22Rv1 (cell line): ENCODE data around the gene FUT6.

ENCODE experiments used
- ZFX ChIP-seq: fragments of 450-650 bp; IDR thresholded peaks from 2 replicates; pipeline ENCODE4 v1.6.1; 2017; ENCODE audit warnings: antibody characterized with exemption, borderline replicate concordance
- TF ChIP-seq, protein P1 (sequence below): fragments of 450-650 bp; IDR thresholded peaks from 2 replicates; pipeline ENCODE4 v1.5.1; 2017; ENCODE audit warnings: mild to moderate bottlenecking

DNA sequence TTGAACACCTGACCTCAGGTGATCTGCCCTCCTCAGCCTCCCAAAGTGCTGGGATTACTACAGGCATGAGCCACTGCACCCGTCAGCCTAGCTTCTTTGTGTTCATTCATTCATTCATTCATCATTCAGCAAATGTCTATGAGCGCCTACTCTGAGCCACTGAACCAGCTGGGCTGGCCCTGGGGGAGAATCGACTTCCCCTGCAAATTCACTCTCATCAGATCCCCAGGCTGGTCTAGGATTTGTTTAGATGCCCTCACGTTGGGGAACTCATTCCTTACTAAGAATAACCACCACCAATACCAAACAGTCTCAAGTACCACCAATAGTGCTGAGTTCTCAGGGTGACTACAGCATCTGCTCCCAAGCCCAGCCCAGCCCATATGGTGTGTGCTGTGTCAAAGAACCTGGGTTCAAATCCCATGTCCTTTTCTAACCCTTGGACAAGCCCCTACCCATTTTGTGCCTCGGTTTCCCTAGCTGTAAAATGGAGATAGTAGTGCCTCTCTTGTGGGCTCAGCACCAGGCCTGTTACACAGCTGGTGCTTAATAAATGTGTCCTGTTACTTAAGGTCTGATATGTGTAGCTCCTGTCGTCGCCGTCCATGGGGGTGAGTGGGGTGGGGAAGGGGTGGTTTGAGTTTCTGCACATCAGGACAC, 17.9 kb downstream of the FUT6 start:
- TF ChIP-seq, protein P1, sequence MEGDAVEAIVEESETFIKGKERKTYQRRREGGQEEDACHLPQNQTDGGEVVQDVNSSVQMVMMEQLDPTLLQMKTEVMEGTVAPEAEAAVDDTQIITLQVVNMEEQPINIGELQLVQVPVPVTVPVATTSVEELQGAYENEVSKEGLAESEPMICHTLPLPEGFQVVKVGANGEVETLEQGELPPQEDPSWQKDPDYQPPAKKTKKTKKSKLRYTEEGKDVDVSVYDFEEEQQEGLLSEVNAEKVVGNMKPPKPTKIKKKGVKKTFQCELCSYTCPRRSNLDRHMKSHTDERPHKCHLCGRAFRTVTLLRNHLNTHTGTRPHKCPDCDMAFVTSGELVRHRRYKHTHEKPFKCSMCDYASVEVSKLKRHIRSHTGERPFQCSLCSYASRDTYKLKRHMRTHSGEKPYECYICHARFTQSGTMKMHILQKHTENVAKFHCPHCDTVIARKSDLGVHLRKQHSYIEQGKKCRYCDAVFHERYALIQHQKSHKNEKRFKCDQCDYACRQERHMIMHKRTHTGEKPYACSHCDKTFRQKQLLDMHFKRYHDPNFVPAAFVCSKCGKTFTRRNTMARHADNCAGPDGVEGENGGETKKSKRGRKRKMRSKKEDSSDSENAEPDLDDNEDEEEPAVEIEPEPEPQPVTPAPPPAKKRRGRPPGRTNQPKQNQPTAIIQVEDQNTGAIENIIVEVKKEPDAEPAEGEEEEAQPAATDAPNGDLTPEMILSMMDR, result no peak
- TF ChIP-seq ZFX, result no peak
